ENCODE measurements around the gene TMEM89. TPM values are rescaled to one million over a fixed set of nuclear protein-coding genes. Genes with fewer than 3 reads are reported as not detected.

Gene TMEM89
- total and polyA plus RNA-seq, 2 of the 4 experiments (the other 2 are of a cell fraction), result 0.15 TPM; not detected in 1

DNA sequence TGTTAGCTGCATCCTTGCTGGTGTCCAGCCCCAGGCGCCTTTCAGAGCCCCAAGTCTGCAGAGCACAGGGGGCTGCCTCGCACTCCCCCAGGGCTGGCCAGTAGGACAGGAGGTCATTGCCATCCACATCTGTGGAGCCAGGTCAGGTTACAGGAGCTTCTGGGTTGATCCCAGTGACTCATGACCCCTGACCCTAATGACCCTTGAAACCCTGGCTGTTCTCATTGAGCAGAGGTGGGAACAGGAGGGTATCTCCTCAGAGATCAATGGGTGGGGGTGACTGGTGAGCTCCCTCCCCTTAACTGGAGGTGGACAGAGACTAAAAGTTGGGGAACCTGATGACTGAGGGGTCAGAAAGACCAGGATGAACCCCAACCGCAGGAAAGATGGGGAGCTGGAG lies 19.8 kb upstream of the TMEM89 start:
- Histone ChIP-seq H3K56ac (ENCODE audit: extremely low read depth, insufficient read depth, low read length) (no peak overlapping the region), H3K27ac (ENCODE audit: insufficient read depth, low read length) (no peak overlapping the region), H2BK15ac (ENCODE audit: low read depth, low read length) (no peak overlapping the region), H3K79me1 (ENCODE audit: low read depth in 1 of 2, low read length in 2 of 2) (peaks cover 7 to 12% of the 10 kb centered on the region in 2 experiments; a peak in 3 of 4 replicates), H2BK5ac (ENCODE audit: low read depth, low read length, poor library complexity, severe bottlenecking) (no peak overlapping the region), H3K27me3 (ENCODE audit: control insufficient read depth, insufficient read depth, low read length) (no peaks in the 10 kb centered on the region), H2AK5ac (ENCODE audit: low read depth, low read length) (no peak overlapping the region), H4K20me1 (ENCODE audit: insufficient read depth, low read length) (no peaks in the 10 kb centered on the region; the same call in 1 of the 2 replicates), H4K91ac (ENCODE audit: insufficient read depth, low read depth, low read length) (no peak overlapping the region), H3K4me1 (ENCODE audit: control insufficient read depth, insufficient read depth, low read length) (peaks cover 3% of the 10 kb centered on the region), H2AFZ (replicated peaks; ENCODE audit: low read length, poor library complexity) (no peak overlapping the region), H3K18ac (ENCODE audit: low read depth, low read length) (no peak overlapping the region), H3K9me1 (ENCODE audit: insufficient read depth, low read length) (no peaks in the 10 kb centered on the region), H3K23ac (ENCODE audit: low read depth, low read length) (no peak overlapping the region), H3K36me3 (ENCODE audit: control insufficient read depth, insufficient read depth, low read length) (peaks cover 4% of the 10 kb centered on the region; the same call in 1 of the 2 replicates), H3K9me3 (ENCODE audit: control insufficient read depth, insufficient read depth, low read length) (no peaks in the 10 kb centered on the region), H3K14ac (replicated peaks; ENCODE audit: low read depth, low read length) (no peak overlapping the region), H2AK9ac (replicated peaks; ENCODE audit: low read depth, low read length, poor library complexity) (no peak overlapping the region), H2BK120ac (ENCODE audit: low read depth, low read length) (no peak overlapping the region), H3K4me2 (ENCODE audit: low read depth, low read length) (no peak overlapping the region), H3K4ac (ENCODE audit: low read depth, low read length) (no peak overlapping the region), H3K4me3 (ENCODE audit: insufficient read depth, low read depth, low read length) (no peak overlapping the region), H4K5ac (ENCODE audit: low read depth, low read length) (no peak overlapping the region), H4K8ac (ENCODE audit: low read depth in 2 of 2, low read length in 2 of 2) (no peak overlapping the region), H2BK20ac (ENCODE audit: low read depth, low read length) (no peak overlapping the region), H3K9ac (ENCODE audit: low read depth, low read length) (no peak overlapping the region)
- ATAC-seq (ENCODE audit: low read depth) (no peak), DNase-seq (no peak)
- TF ChIP-seq, protein P1, sequence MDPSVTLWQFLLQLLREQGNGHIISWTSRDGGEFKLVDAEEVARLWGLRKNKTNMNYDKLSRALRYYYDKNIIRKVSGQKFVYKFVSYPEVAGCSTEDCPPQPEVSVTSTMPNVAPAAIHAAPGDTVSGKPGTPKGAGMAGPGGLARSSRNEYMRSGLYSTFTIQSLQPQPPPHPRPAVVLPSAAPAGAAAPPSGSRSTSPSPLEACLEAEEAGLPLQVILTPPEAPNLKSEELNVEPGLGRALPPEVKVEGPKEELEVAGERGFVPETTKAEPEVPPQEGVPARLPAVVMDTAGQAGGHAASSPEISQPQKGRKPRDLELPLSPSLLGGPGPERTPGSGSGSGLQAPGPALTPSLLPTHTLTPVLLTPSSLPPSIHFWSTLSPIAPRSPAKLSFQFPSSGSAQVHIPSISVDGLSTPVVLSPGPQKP (IDR thresholded peaks at IDR 0.05; ENCODE audit: borderline replicate concordance, low read depth, low read length), result no peak
- TF ChIP-seq CEBPB (IDR thresholded peaks at IDR 0.05; ENCODE audit: low read depth, low read length), result no peak
- in situ Hi-C loops (cut with MboI; ENCODE audit: low sequenced_read_pairs) (no loop called here), dilution Hi-C loops (cut with HindIII; ENCODE audit: low sequenced_read_pairs, unreplicated experiment) (no loop called here), intact Hi-C loops (cut with micrococcal nuclease) (no loop called here)
- no TSS peak for BruUV-seq (replicated peaks)
- POLR2A ChIA-PET (ENCODE audit: unreplicated experiment), result no interaction called here
- CTCF ChIA-PET, result no interaction called here
- WGBS, 2 experiments (ENCODE audit: extremely low coverage in 2 of 2, insufficient read length in 1 of 2), result 92% methylated on average over 2 of the region's 3 CpGs; no CpG with 5 or more reads in 1 of the 2 experiments
